GM12874 (cell line): ENCODE measurements around the gene EVX1.

Source experiments
- CTCF ChIP-seq: IDR thresholded peaks from 2 replicates; pipeline ENCODE4 v1.5.1; 2011; ENCODE audit warnings: low read depth, mild to moderate bottlenecking, control low read depth, low read length, moderate library complexity; ENCODE audit not compliant: insufficient read depth

EVX1 gene

GRCh38 chr7:27241189-27242056 is 1.2 kb upstream of the EVX1 start:
- no peak for TF ChIP-seq CTCF

- TF ChIP-seq CTCF = no peak
Observed at GRCh38 chr7:27242154-27242553, 448 bp upstream of the EVX1 start.

- no peak for TF ChIP-seq CTCF
Observed at GRCh38 chr7:27243340-27244163, 950 bp downstream of the EVX1 start.

GRCh38 chr7:27244488-27245123 is 2.0 kb downstream of the EVX1 start:
- TF ChIP-seq CTCF = no peak

GRCh38 chr7:27245124-27245797 is 2.7 kb downstream of the EVX1 start:
- no peak for TF ChIP-seq CTCF

- TF ChIP-seq CTCF = no peak
Observed at GRCh38 chr7:27245798-27246691, 3.4 kb downstream of the EVX1 start.
